Esophagus squamous epithelium (tissue), 5 donors: ENCODE data around the gene CDH13. TPM values are rescaled to one million over a fixed set of nuclear protein-coding genes. Genes with fewer than 3 reads are reported as not detected.

ENCODE experiments used
- DNase-seq: peaks from one replicate; lab custom pipeline; 2025; lab: John Stamatoyannopoulos, UW
- H3K27ac ChIP-seq, 4 donors: fragments of 200-600 bp; sonication (generic); one replicate each; pipeline ENCODE4 v1.5.1; 2016 to 2019; ENCODE audit warnings: mild to moderate bottlenecking in 1 of 4
- H3K27me3 ChIP-seq, 4 donors: fragments of 200-600 bp; sonication (generic); 1 replicate in 3 of 4; 2 replicates in 1 of 4; pipeline versions ENCODE4 v1.5.1 to v1.6.0; 2017 to 2021; ENCODE audit warnings: antibody characterized with exemption in 1 of 4
- H3K36me3 ChIP-seq, 3 donors: fragments of 200-600 bp; sonication (generic); one replicate each; pipeline ENCODE4 v1.5.1; 2016 to 2019
- H3K4me1 ChIP-seq, 3 donors: fragments of 200-600 bp; sonication (generic); one replicate each; pipeline ENCODE4 v1.5.1; 2017 to 2019
- H3K4me3 ChIP-seq, 4 donors: fragments of 200-600 bp; sonication (generic); 1 replicate in 3 of 4; 2 replicates in 1 of 4; pipeline ENCODE4 v1.5.1; 2016 to 2019; ENCODE audit warnings: mild to moderate bottlenecking in 2 of 4, moderate library complexity in 1 of 4
- H3K9me3 ChIP-seq, 3 donors: fragments of 200-600 bp; sonication (generic); one replicate each; pipeline ENCODE4 v1.5.1; 2016 to 2019
- POLR2A ChIP-seq, 4 donors: fragments of 450-650 bp; IDR thresholded peaks; one replicate each; pipeline ENCODE4 v1.6.1; 2017; ENCODE audit warnings: antibody characterized with exemption in 4 of 4, mild to moderate bottlenecking in 4 of 4, moderate library complexity in 3 of 4
- WGBS, 2 donors: methylation state at CpG; one replicate each; pipeline ENCODE4 v1.1.5; 2018; 5-methylcytosine and 5-hydroxymethylcytosine counted together
- intact Hi-C: fragments of 100-400 bp; cut with DNase I; formaldehyde crosslinking; loops from one replicate; pipeline ENCODE4 v1.15.0; 2022
- total RNA-seq, 4 donors: library from RNA; depleted of rRNA; stranded (reverse); fragments of >200 nt; gene quantifications; one replicate each; pipeline ENCODE4 v1.1.0, GENCODE V29; 2016
- TF ChIP-seq, protein P1 (sequence below), 6 experiments: fragments of 450-650 bp in 4 of 6; fragments of 200-600 bp in 2 of 6; sonication (generic) in 2 of 6; IDR thresholded peaks; one replicate each; pipeline ENCODE4 v1.5.1; 2016 to 2019; ENCODE audit warnings: antibody characterized with exemption in 6 of 6, mild to moderate bottlenecking in 4 of 6, moderate library complexity in 4 of 6
- donor health status: DM: yes; HTN: yes; CAD: no.

CDH13 gene
- total RNA-seq, 4 donors from 2014 or later: 6.9 to 31.9 (median 21.1) TPM

DNA sequence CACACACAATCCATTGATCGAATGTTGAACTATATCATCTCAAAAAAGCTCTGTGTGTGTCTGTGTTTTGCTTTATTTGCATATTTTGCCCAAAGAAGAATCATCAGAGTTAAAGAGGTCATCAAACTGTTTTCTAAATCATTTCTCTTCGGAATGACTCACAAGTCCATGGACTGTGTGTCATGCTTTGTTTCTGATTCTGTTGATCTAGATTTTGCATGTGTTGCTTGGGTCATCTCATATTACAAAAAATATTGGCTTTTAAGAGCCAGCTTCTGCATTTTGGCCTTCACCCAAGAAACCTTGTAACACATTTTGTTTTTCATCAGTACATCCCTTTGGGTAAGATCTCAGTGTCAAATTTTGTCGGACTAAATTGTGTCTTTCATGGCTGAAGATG lies 709.8 kb downstream of the CDH13 start:
- TF ChIP-seq, protein P1, sequence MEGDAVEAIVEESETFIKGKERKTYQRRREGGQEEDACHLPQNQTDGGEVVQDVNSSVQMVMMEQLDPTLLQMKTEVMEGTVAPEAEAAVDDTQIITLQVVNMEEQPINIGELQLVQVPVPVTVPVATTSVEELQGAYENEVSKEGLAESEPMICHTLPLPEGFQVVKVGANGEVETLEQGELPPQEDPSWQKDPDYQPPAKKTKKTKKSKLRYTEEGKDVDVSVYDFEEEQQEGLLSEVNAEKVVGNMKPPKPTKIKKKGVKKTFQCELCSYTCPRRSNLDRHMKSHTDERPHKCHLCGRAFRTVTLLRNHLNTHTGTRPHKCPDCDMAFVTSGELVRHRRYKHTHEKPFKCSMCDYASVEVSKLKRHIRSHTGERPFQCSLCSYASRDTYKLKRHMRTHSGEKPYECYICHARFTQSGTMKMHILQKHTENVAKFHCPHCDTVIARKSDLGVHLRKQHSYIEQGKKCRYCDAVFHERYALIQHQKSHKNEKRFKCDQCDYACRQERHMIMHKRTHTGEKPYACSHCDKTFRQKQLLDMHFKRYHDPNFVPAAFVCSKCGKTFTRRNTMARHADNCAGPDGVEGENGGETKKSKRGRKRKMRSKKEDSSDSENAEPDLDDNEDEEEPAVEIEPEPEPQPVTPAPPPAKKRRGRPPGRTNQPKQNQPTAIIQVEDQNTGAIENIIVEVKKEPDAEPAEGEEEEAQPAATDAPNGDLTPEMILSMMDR (IDR thresholded peaks at IDR 0.05): no peak
- TF ChIP-seq POLR2A (IDR thresholded peaks at IDR 0.05): no peak
- Histone ChIP-seq H3K4me3 (no peak overlapping the region), H3K27me3 (no peaks in the 10 kb centered on the region), H3K36me3 (no peaks in the 10 kb centered on the region), H3K27ac (no peak overlapping the region), H3K9me3 (no peaks in the 10 kb centered on the region), H3K4me1 (no peaks in the 10 kb centered on the region)
- no peak for DNase-seq
- intact Hi-C loops: no loop called here
- WGBS, 2 donors: 72 to 82% methylated on average over 3 of the region's 3 CpGs

DNA sequence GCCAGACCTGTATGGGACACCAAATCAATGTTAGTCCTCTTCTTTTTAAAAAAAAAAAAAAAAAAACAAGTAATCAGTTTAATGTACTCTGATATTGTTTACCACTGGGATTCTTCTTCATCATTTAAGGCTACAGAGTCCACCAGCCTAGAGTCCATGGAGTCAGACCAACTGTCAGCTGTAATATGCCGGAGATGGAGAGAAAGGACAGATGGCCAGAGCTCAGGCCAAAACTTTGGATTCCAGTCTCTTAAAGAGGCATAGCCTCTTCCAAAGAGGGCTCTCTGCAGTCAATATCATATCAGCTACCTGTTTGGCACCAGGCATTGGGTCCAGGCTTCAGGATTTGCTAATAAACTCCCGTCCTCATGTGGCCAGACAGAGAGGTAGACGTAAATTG lies 711.4 kb downstream of the CDH13 start:
- no peak overlapping the region for H3K27ac ChIP-seq
- H3K36me3 ChIP-seq: no peaks in the 10 kb centered on the region
- WGBS, 2 donors: 83 to 88% methylated on average over 2 to 3 of the region's 3 CpGs
- no peak for DNase-seq
- H3K4me3 ChIP-seq: no peak overlapping the region
- no peaks in the 10 kb centered on the region for H3K4me1 ChIP-seq
- intact Hi-C loops: no loop called here
- TF ChIP-seq, protein P1 (IDR thresholded peaks at IDR 0.05): no peak
- TF ChIP-seq POLR2A (IDR thresholded peaks at IDR 0.05): no peak
- H3K27me3 ChIP-seq: no peaks in the 10 kb centered on the region
- no peaks in the 10 kb centered on the region for H3K9me3 ChIP-seq

DNA sequence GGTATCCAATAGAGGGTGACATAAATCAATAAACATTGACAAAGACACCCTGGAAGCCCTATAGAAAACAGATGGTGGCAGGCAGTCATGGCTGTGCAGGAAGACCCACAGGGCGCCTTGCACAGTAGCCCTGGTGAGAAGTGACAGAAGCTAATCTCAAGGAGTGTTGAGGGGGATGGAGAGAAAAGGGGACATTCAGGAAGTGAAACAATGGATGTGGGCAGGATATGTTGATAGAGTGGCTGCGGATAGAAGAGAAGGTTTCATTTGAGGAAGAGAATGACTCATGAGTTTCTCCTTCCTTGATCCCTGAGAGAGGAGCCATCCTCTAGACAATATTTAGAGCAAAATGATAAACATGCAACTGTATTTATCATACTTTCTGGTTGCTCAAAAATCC lies 712.2 kb downstream of the CDH13 start:
- no peak overlapping the region for H3K27ac ChIP-seq
- no peak overlapping the region for H3K4me3 ChIP-seq
- TF ChIP-seq, protein P1 (IDR thresholded peaks at IDR 0.05): no peak
- no peak for TF ChIP-seq POLR2A (IDR thresholded peaks at IDR 0.05)
- WGBS, 2 donors: 60 to 72% methylated on average over 2 of the region's 2 CpGs
- H3K9me3 ChIP-seq: no peaks in the 10 kb centered on the region
- no peak for DNase-seq
- H3K36me3 ChIP-seq: no peaks in the 10 kb centered on the region
- intact Hi-C loops: no loop called here
- H3K4me1 ChIP-seq: no peaks in the 10 kb centered on the region
- H3K27me3 ChIP-seq: no peaks in the 10 kb centered on the region

DNA sequence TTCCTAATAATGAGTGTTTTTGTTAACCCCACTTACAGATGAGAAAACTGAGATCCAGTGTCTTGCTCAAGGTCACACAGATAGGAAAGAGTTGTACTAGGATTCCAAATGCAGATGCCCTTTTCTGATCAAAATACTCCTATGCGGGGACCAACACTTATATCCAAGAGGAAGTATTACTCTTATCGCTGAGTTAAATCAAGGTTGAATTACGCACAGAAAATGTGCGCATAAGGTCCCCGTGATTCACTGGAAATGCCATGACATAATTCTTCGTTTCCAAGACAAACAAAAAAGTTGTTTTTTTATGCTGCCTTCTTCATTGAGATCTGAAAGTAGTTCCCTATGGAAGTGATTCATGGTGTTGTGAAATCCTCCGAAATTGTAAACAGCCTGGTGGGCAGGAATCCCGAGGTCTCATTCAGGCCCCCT lies 717.2 kb downstream of the CDH13 start:
- Histone ChIP-seq H3K27ac (peak overlapping the region in 3 of 4 donors; percentile 1 to 31 (median 1)), H3K27me3 (no peaks in the 10 kb centered on the region), H3K36me3 (no peaks in the 10 kb centered on the region), H3K9me3 (no peaks in the 10 kb centered on the region), H3K4me1 (no peaks in the 10 kb centered on the region), H3K4me3 (no peak overlapping the region)
- 77 to 83% methylated on average over 8 of the region's 8 CpGs for WGBS, 2 donors
- intact Hi-C loops: no loop called here
- TF ChIP-seq POLR2A (IDR thresholded peaks at IDR 0.05): no peak
- TF ChIP-seq, protein P1 (IDR thresholded peaks at IDR 0.05): no peak
- no peak for DNase-seq

DNA sequence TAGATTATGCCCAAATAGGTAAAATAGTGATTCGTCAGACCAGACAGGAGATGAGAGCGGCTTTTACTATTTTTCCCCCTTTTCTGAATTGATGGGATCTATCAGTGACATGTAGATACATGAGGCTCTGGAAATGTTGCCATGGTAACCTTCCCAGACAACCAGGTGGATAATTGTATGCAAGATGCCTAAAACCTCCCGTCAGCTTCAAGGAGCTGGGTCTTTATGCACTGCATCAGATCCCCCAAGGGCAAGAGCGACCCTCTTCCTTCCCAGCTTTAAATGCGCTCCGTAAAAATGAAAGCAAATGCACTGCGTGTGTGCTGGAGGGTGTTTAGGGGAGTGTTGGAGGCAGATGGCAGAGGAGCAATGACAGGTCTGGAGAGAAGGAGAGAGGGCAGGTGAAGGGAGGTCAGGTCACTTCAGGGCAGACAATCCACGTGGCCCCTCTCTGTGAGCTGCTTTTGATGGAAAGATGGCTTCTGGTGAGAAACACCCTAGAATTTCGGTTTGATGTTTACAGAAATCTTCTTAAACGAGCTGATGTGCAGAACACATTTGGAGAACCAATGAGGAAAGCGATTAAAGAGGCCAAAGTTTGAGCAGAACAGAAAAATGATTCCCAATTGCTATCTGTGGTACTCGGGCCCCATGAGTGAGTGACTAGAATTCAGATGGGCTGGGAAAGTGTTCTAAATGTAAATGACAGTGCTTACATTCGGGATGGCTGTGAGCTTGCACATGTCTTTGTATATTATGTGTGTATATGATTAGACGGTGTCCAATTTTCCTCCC lies 719.3 kb downstream of the CDH13 start:
- no peak overlapping the region for H3K27ac ChIP-seq
- DNase-seq: no peak
- WGBS, 2 donors: 69 to 72% methylated on average over 12 to 14 of the region's 14 CpGs
- no peaks in the 10 kb centered on the region for H3K4me1 ChIP-seq
- no peak overlapping the region for H3K4me3 ChIP-seq
- intact Hi-C loops: no loop called here
- H3K9me3 ChIP-seq: no peaks in the 10 kb centered on the region
- no peaks in the 10 kb centered on the region for H3K27me3 ChIP-seq
- TF ChIP-seq POLR2A (IDR thresholded peaks at IDR 0.05): no peak
- TF ChIP-seq, protein P1 (IDR thresholded peaks at IDR 0.05): no peak
- H3K36me3 ChIP-seq: no peaks in the 10 kb centered on the region
